B cell (primary cell): ENCODE data around the gene EGLN2. TPM values are rescaled to one million over a fixed set of nuclear protein-coding genes. Genes with fewer than 3 reads are reported as not detected.

Experiments
- ATAC-seq: fragments of 200-7000 bp; cut with Tn5 transposase; one replicate; pipeline ENCODE4 v1.10.0; 2021; ENCODE audit warnings: low read depth, mild to moderate bottlenecking, moderate number of reproducible peaks, moderate library complexity
- CTCF ChIA-PET: fragments of 350-600 bp; sonication (Branson Sonifier 250); formaldehyde crosslinking; loops from one replicate; lab custom pipeline; 2021; ENCODE audit warnings: antibody characterized with exemption, inconsistent platforms; lab: Charles Lee
- POLR2A ChIA-PET: fragments of 350-600 bp; sonication (Branson Sonifier 250); formaldehyde crosslinking; loops from one replicate; lab custom pipeline; 2021; ENCODE audit warnings: antibody characterized with exemption; lab: Charles Lee
- DNase-seq: peaks from one replicate; pipeline ENCODE4 v3.0.0; 2013
- H2AFZ ChIP-seq: 2 replicates; pipeline ENCODE4 v1.6.1; 2012; ENCODE audit warnings: mild to moderate bottlenecking, low read depth, low read length; ENCODE audit not compliant: insufficient read depth, poor library complexity, severe bottlenecking
- H3K27ac ChIP-seq, 2 donors: 1 replicate in 1 of 2; 2 replicates in 1 of 2; pipeline ENCODE4 v1.5.1; 2012 to 2013; ENCODE audit warnings: low read length in 2 of 2, mild to moderate bottlenecking in 2 of 2, moderate library complexity in 1 of 2
- H3K27me3 ChIP-seq, 4 experiments: fragments of 200-600 bp in 1 of 4; sonication (generic) in 1 of 4; replicated peaks in 1 of 4; 1 replicate in 2 of 4; 2 replicates in 2 of 4; pipeline versions ENCODE4 v1.6.1 to v1.7.0; 2013 to 2016; ENCODE audit warnings: low read length in 3 of 4, mild to moderate bottlenecking in 2 of 4, mixed read lengths in 1 of 4, moderate library complexity in 1 of 4; ENCODE audit not compliant: insufficient read depth in 4 of 4, control insufficient read depth in 3 of 4; ENCODE audit errors: control extremely low read depth in 1 of 4
- H3K36me3 ChIP-seq, 2 experiments: replicated peaks in 1 of 2; 1 replicate in 1 of 2; 2 replicates in 1 of 2; pipeline versions ENCODE4 v1.6.1 to v1.7.1; 2013; ENCODE audit warnings: low read length in 1 of 2; ENCODE audit not compliant: insufficient read depth in 2 of 2, control insufficient read depth in 1 of 2; ENCODE audit errors: control extremely low read depth in 1 of 2, extremely low read depth in 1 of 2
- H3K4me1 ChIP-seq, 2 donors: fragments of 200-600 bp in 1 of 2; sonication (generic) in 1 of 2; 1 replicate in 1 of 2; 2 replicates in 1 of 2; pipeline versions ENCODE4 v1.5.1 to v1.6.1; 2013 to 2017; ENCODE audit warnings: low read length in 2 of 2; ENCODE audit not compliant: control insufficient read depth in 2 of 2, insufficient read depth in 2 of 2
- H3K4me2 ChIP-seq: replicated peaks from 2 replicates; pipeline ENCODE3; 2012; ENCODE audit warnings: mild to moderate bottlenecking, low read depth, low read length; ENCODE audit not compliant: poor library complexity, severe bottlenecking
- H3K4me3 ChIP-seq, 5 experiments: fragments of 200-600 bp in 1 of 5; sonication (generic) in 1 of 5; 1 replicate in 3 of 5; 2 replicates in 2 of 5; pipeline versions ENCODE4 v1.5.1 to v1.7.0; 2011 to 2016; ENCODE audit warnings: low read length in 4 of 5, mild to moderate bottlenecking in 4 of 5, low read depth in 2 of 5, control low read depth in 1 of 5, moderate library complexity in 1 of 5; ENCODE audit not compliant: insufficient read depth in 1 of 5; ENCODE audit errors: control extremely low read depth in 1 of 5, extremely low read depth in 1 of 5
- H3K79me2 ChIP-seq: fragments of 200-600 bp; sonication (generic); one replicate; pipeline ENCODE4 v1.6.0; 2016; ENCODE audit warnings: low read length; ENCODE audit not compliant: control insufficient read depth, insufficient read depth
- H3K9ac ChIP-seq: fragments of 200-600 bp; sonication (generic); 2 replicates; pipeline ENCODE4 v1.6.1; 2017; ENCODE audit warnings: mild to moderate bottlenecking, low read length, moderate library complexity
- H3K9me3 ChIP-seq, 3 donors: one replicate each; pipeline versions ENCODE4 v1.6.1 to v1.7.1; 2013; ENCODE audit warnings: low read length in 2 of 3; ENCODE audit not compliant: control insufficient read depth in 2 of 3, insufficient read depth in 1 of 3; ENCODE audit errors: control extremely low read depth in 1 of 3
- H4K20me1 ChIP-seq: 2 replicates; pipeline ENCODE4 v1.6.0; 2012; ENCODE audit warnings: mild to moderate bottlenecking, low read length; ENCODE audit not compliant: insufficient read depth, control insufficient read depth, poor library complexity, severe bottlenecking
- H3K27ac Mint-ChIP-seq: one replicate; pipeline ENCODE4 v1.8.0; 2021; ENCODE audit warnings: mixed read lengths
- H3K27me3 Mint-ChIP-seq: one replicate; pipeline ENCODE4 v1.8.0; 2021; ENCODE audit warnings: mixed read lengths
- H3K4me1 Mint-ChIP-seq: one replicate; pipeline ENCODE4 v1.8.0; 2021; ENCODE audit warnings: mixed read lengths
- H3K4me3 Mint-ChIP-seq: one replicate; pipeline ENCODE4 v1.8.0; 2021; ENCODE audit warnings: mixed read lengths
- H3K9me3 Mint-ChIP-seq: one replicate; pipeline ENCODE4 v1.8.0; 2022; ENCODE audit warnings: mixed read lengths; ENCODE audit not compliant: insufficient read depth
- CTCF ChIP-seq: fragments of 200-600 bp; IDR thresholded peaks from one replicate; pipeline ENCODE4 v1.8.0; 2022; ENCODE audit warnings: antibody characterized with exemption, mild to moderate bottlenecking
- EZH2 ChIP-seq: IDR thresholded peaks from 2 replicates; pipeline ENCODE4 v1.6.1; 2012; ENCODE audit warnings: borderline replicate concordance, low read depth, mild to moderate bottlenecking, moderate library complexity, low read length; ENCODE audit not compliant: insufficient read depth, poor library complexity, severe bottlenecking
- WGBS: methylation state at CpG from one replicate; pipeline ENCODE4 v1.1.5; 2013; ENCODE audit warnings: missing lambda C conversion rate; ENCODE audit not compliant: insufficient coverage; 5-methylcytosine and 5-hydroxymethylcytosine counted together
- intact Hi-C: fragments of 100-400 bp; cut with micrococcal nuclease; formaldehyde crosslinking; loops from one replicate; pipeline ENCODE4 v1.10.0; 2022
- polyA plus RNA-seq: library from polyadenylated mRNA; depleted of rRNA; stranded (reverse); fragments of >200 nt; gene quantifications from 2 replicates; pipeline ENCODE4 v1.2.3, GENCODE V29; 2012
- total RNA-seq, 2 donors: library from RNA; stranded (reverse); fragments of 120-200 nt in 1 of 2; gene quantifications; 1 replicate in 1 of 2; 2 replicates in 1 of 2; pipeline versions ENCODE4 v1.2.3 to v1.2.4, GENCODE V29; 2013 to 2022

EGLN2 gene
- total and polyA plus RNA-seq, 2 donors (not counting 1 experiment from before 2014, with no cell fraction given): 130 to 178 TPM

GRCh38 chr19:40758491-40758890 is 40.5 kb upstream of the EGLN2 start:
- no peaks in the 10 kb centered on the region for H3K9me3 Mint-ChIP-seq
- no peak overlapping the region for H3K27ac Mint-ChIP-seq
- H3K4me1 Mint-ChIP-seq: peaks cover 37% of the 10 kb centered on the region
- H3K4me1 ChIP-seq: peaks cover 27 to 35% of the 10 kb centered on the region in 2 donors
- peaks cover 91% of the 10 kb centered on the region for H4K20me1 ChIP-seq
- DNase-seq (no peak), ATAC-seq (no peak)
- H3K4me2 ChIP-seq: no peak overlapping the region
- H3K4me3 Mint-ChIP-seq: no peak overlapping the region
- no peak overlapping the region for H2AFZ ChIP-seq
- peaks cover 30 to 84% of the 10 kb centered on the region in 2 experiments for H3K36me3 ChIP-seq
- H3K9ac ChIP-seq: no peak overlapping the region
- H3K27me3 ChIP-seq: no peaks in the 10 kb centered on the region
- no peaks in the 10 kb centered on the region for H3K9me3 ChIP-seq
- peaks cover 79% of the 10 kb centered on the region for H3K79me2 ChIP-seq
- no peaks in the 10 kb centered on the region for H3K27me3 Mint-ChIP-seq
- TF ChIP-seq EZH2 (no peak), CTCF (no peak)
- WGBS: 100% methylated on average over 1 of the region's 3 CpGs
- ChIA-PET POLR2A (no interaction called here), CTCF (interaction anchor here (0.9 to 1.1 kb wide), 2 partner anchors 12 to 48 kb away, joined by 3 read pairs; no protein-coding TSS in a partner anchor)
- no peak overlapping the region for H3K27ac ChIP-seq
- H3K4me3 ChIP-seq: no peak overlapping the region
- intact Hi-C loops: no loop called here

- H3K4me1 Mint-ChIP-seq: peaks cover 35% of the 10 kb centered on the region
- peaks cover 25 to 26% of the 10 kb centered on the region in 2 donors for H3K4me1 ChIP-seq
- POLR2A ChIA-PET: no interaction called here
Measured at GRCh38 chr19:40759352-40759751, 39.6 kb upstream of the EGLN2 start.

More at GRCh38 chr19:40759352-40759751, 39.6 kb upstream of the EGLN2 start:
- peaks cover 74% of the 10 kb centered on the region for H3K79me2 ChIP-seq
- peaks cover 93% of the 10 kb centered on the region for H4K20me1 ChIP-seq
- ATAC-seq: no peak
- no peak overlapping the region for H3K27ac Mint-ChIP-seq
- H2AFZ ChIP-seq: no peak overlapping the region
- H3K27me3 ChIP-seq: no peaks in the 10 kb centered on the region
- TF ChIP-seq EZH2 (no peak), CTCF (no peak)
- WGBS: 98% methylated on average over 8 of the region's 13 CpGs
- H3K9ac ChIP-seq: no peak overlapping the region
- H3K4me3 ChIP-seq: no peak overlapping the region
- H3K4me2 ChIP-seq: no peak overlapping the region
- CTCF ChIA-PET: no interaction called here
- H3K4me3 Mint-ChIP-seq: no peak overlapping the region
- H3K9me3 Mint-ChIP-seq: no peaks in the 10 kb centered on the region
- H3K36me3 ChIP-seq: peaks cover 30 to 90% of the 10 kb centered on the region in 2 experiments
- no peak overlapping the region for H3K27ac ChIP-seq
- H3K9me3 ChIP-seq: no peaks in the 10 kb centered on the region
- H3K27me3 Mint-ChIP-seq: no peaks in the 10 kb centered on the region
- intact Hi-C loops: no loop called here
- DNase-seq: no peak
